Neural cell (in vitro differentiated cells): ENCODE results near the gene LRRC31. TPM values are rescaled to one million over a fixed set of nuclear protein-coding genes. Genes with fewer than 3 reads are reported as not detected.

Source experiments
- H2AFZ ChIP-seq: fragments of 200-600, 300-800 bp; sonication (generic), shearing (Covaris generic); 2 replicates; pipeline ENCODE4 v1.6.0; 2014; ENCODE audit warnings: low read depth, mild to moderate bottlenecking, antibody characterized with exemption, low read length, moderate library complexity
- H3F3A ChIP-seq: fragments of 200-600 bp; shearing (Covaris generic); 2 replicates; pipeline ENCODE4 v1.6.1; 2016; ENCODE audit warnings: mild to moderate bottlenecking, moderate library complexity, mixed read lengths, antibody characterized with exemption, low read length; ENCODE audit not compliant: insufficient read depth, poor library complexity, severe bottlenecking
- H3K27ac ChIP-seq: fragments of 200-600, 300-800 bp; sonication (generic), shearing (Covaris generic); 2 replicates; pipeline ENCODE4 v1.5.1; 2014; ENCODE audit warnings: mild to moderate bottlenecking, low read length, moderate library complexity
- H3K27me3 ChIP-seq: fragments of 300-800, 200-600 bp; sonication (generic), shearing (Covaris generic); 2 replicates; pipeline ENCODE4 v1.6.0; 2014; ENCODE audit warnings: mild to moderate bottlenecking, low read depth, low read length, moderate library complexity; ENCODE audit not compliant: insufficient read depth
- H3K36me3 ChIP-seq: fragments of 300-800, 200-600 bp; sonication (generic), shearing (Covaris generic); 2 replicates; pipeline ENCODE4 v1.5.1; 2014; ENCODE audit warnings: mild to moderate bottlenecking, antibody characterized with exemption, low read length, moderate library complexity; ENCODE audit not compliant: insufficient read depth
- H3K4me2 ChIP-seq: fragments of 300-800, 200-600 bp; sonication (generic), shearing (Covaris generic); 2 replicates; pipeline ENCODE4 v1.6.0; 2014; ENCODE audit warnings: mild to moderate bottlenecking, low read length
- H3K4me3 ChIP-seq: fragments of 300-800, 200-600 bp; sonication (generic), shearing (Covaris generic); 2 replicates; pipeline ENCODE4 v1.5.1; 2014; ENCODE audit warnings: mild to moderate bottlenecking, low read length, moderate library complexity
- H3K79me2 ChIP-seq: fragments of 200-600 bp; shearing (Covaris generic); replicated peaks from 2 replicates; pipeline ENCODE4 v1.6.0; 2014; ENCODE audit warnings: mild to moderate bottlenecking, low read length, moderate library complexity; ENCODE audit not compliant: insufficient read depth
- H3K9ac ChIP-seq: fragments of 300-800, 200-600 bp; sonication (generic), shearing (Covaris generic); 2 replicates; pipeline ENCODE4 v1.6.1; 2016; ENCODE audit warnings: mild to moderate bottlenecking, low read length, mixed read lengths
- H3K9me2 ChIP-seq: fragments of 200-600 bp; shearing (Covaris generic); 2 replicates; pipeline ENCODE4 v1.6.1; 2016; ENCODE audit warnings: mild to moderate bottlenecking, low read length, mixed read lengths; ENCODE audit not compliant: insufficient read depth
- H3K9me3 ChIP-seq: fragments of 200-600, 300-800 bp; sonication (generic), shearing (Covaris generic); 2 replicates; pipeline ENCODE4 v1.6.1; 2016; ENCODE audit warnings: mild to moderate bottlenecking, mixed run types, low read length, moderate library complexity, mixed read lengths
- H4K20me1 ChIP-seq: fragments of 200-600 bp; shearing (Covaris generic); 2 replicates; pipeline ENCODE4 v1.6.1; 2016; ENCODE audit warnings: mild to moderate bottlenecking, mixed run types; ENCODE audit not compliant: insufficient read depth
- CTCF ChIP-seq: fragments of 450-650 bp; IDR thresholded peaks from 2 replicates; pipeline ENCODE4 v1.5.1; 2014; ENCODE audit warnings: antibody characterized with exemption, mild to moderate bottlenecking, moderate library complexity; ENCODE audit not compliant: poor library complexity, severe bottlenecking
- EP300 ChIP-seq: fragments of 450-650 bp; conservative IDR thresholded peaks from 2 replicates; pipeline ENCODE4 v1.6.1; 2014; ENCODE audit warnings: antibody characterized with exemption, mild to moderate bottlenecking, moderate library complexity; ENCODE audit not compliant: poor library complexity, severe bottlenecking
- EZH2 ChIP-seq: fragments of 200-600, 300-800 bp; shearing (Covaris generic), sonication (generic); IDR thresholded peaks from 2 replicates; pipeline ENCODE4 v1.6.1; 2014; ENCODE audit warnings: antibody characterized with exemption, low read length, borderline replicate concordance, mild to moderate bottlenecking; ENCODE audit not compliant: insufficient read depth, poor library complexity, severe bottlenecking
- MXI1 ChIP-seq: fragments of 450-650 bp; conservative IDR thresholded peaks from 2 replicates; pipeline ENCODE4 v1.6.1; 2014; ENCODE audit warnings: antibody characterized with exemption, mild to moderate bottlenecking; ENCODE audit not compliant: poor library complexity, severe bottlenecking
- POLR2AphosphoS5 ChIP-seq: IDR thresholded peaks from 2 replicates; pipeline ENCODE4 v1.6.1; 2012
- SMC3 ChIP-seq: fragments of 450-650 bp; conservative IDR thresholded peaks from 2 replicates; pipeline ENCODE4 v1.6.1; 2014; ENCODE audit warnings: antibody characterized with exemption, mild to moderate bottlenecking, moderate library complexity; ENCODE audit not compliant: poor library complexity
- TAF1 ChIP-seq: IDR thresholded peaks from 2 replicates; pipeline ENCODE4 v1.6.1; 2012; ENCODE audit warnings: low read depth
- polyA minus RNA-seq: library from RNA; depleted of rRNA, polyadenylated mRNA; stranded (reverse); fragments of >200 nt; gene quantifications from 2 replicates; pipeline ENCODE4 v1.2.3, GENCODE V29; 2014
- polyA plus RNA-seq: library from polyadenylated mRNA; depleted of rRNA; stranded (reverse); fragments of >200 nt; gene quantifications from 2 replicates; pipeline ENCODE4 v1.2.3, GENCODE V29; 2014
- TF ChIP-seq, protein P1 (sequence below): IDR thresholded peaks from 2 replicates; pipeline ENCODE4 v1.6.1; 2012; ENCODE audit warnings: borderline replicate concordance

LRRC31 gene
- polyA plus RNA-seq (not detected in 2 replicates), polyA minus RNA-seq (not detected in 2 replicates)

- Histone ChIP-seq H3K9me3 (no peaks in the 10 kb centered on the region), H3K27me3 (no peaks in the 10 kb centered on the region), H2AFZ (no peak within 1 kb of the TSS), H3K79me2 (no peaks in the 10 kb centered on the region), H3K9ac (no peak within 1 kb of the TSS), H3K27ac (no peak within 1 kb of the TSS), H3K9me2 (no peaks in the 10 kb centered on the region), H3K4me2 (no peak within 1 kb of the TSS), H3K36me3 (no peaks in the 10 kb centered on the region), H3K4me3 (no peak within 1 kb of the TSS), H4K20me1 (no peaks in the 10 kb centered on the region), H3F3A (no peaks in the 10 kb centered on the region)
- TF ChIP-seq, protein P1, sequence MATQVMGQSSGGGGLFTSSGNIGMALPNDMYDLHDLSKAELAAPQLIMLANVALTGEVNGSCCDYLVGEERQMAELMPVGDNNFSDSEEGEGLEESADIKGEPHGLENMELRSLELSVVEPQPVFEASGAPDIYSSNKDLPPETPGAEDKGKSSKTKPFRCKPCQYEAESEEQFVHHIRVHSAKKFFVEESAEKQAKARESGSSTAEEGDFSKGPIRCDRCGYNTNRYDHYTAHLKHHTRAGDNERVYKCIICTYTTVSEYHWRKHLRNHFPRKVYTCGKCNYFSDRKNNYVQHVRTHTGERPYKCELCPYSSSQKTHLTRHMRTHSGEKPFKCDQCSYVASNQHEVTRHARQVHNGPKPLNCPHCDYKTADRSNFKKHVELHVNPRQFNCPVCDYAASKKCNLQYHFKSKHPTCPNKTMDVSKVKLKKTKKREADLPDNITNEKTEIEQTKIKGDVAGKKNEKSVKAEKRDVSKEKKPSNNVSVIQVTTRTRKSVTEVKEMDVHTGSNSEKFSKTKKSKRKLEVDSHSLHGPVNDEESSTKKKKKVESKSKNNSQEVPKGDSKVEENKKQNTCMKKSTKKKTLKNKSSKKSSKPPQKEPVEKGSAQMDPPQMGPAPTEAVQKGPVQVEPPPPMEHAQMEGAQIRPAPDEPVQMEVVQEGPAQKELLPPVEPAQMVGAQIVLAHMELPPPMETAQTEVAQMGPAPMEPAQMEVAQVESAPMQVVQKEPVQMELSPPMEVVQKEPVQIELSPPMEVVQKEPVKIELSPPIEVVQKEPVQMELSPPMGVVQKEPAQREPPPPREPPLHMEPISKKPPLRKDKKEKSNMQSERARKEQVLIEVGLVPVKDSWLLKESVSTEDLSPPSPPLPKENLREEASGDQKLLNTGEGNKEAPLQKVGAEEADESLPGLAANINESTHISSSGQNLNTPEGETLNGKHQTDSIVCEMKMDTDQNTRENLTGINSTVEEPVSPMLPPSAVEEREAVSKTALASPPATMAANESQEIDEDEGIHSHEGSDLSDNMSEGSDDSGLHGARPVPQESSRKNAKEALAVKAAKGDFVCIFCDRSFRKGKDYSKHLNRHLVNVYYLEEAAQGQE, result no peak
- TF ChIP-seq MXI1 (no peak), EZH2 (no peak), TAF1 (no peak), SMC3 (no peak), EP300 (no peak), CTCF (no peak), POLR2AphosphoS5 (no peak)
These were observed at the start of gene LRRC31 for GRCh38 chr3:169869484-169870220. Gene LRRC31 (minus strand): TSS chr3:169869935. CDS start chr3:169869807, 128 bp downstream.

DNA sequence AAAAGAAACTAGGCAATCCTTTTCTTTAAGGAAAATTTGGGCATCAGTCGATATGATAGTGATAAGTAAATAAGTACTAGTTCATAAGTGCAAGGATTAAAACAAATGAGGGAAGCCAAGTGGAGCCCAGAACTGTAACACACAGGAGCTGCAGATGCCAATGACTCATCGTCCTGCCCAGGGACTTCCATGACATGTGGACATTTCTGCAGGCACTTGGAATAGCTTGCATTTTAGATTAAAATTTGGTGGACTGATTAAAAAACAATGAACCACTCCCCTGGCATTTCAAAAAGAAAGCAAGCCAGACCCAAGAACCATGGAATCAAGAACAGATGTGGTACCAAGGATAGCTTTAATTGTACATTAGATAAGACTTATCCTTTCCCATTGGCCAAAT lies 44.6 kb upstream of the LRRC31 start:
- no peaks in the 10 kb centered on the region for H3K79me2 ChIP-seq
- H3K9me2 ChIP-seq, result no peaks in the 10 kb centered on the region
- no peak overlapping the region for H3K27ac ChIP-seq
- H4K20me1 ChIP-seq, result no peaks in the 10 kb centered on the region
- TF ChIP-seq CTCF, result no peak
- H3K9ac ChIP-seq, result no peak overlapping the region
- no peaks in the 10 kb centered on the region for H3F3A ChIP-seq
- no peaks in the 10 kb centered on the region for H3K27me3 ChIP-seq
- no peak overlapping the region for H3K4me3 ChIP-seq
- H3K36me3 ChIP-seq, result no peaks in the 10 kb centered on the region
- H3K4me2 ChIP-seq, result no peak overlapping the region
- H2AFZ ChIP-seq, result no peak overlapping the region
- H3K9me3 ChIP-seq, result no peaks in the 10 kb centered on the region
